Prostate gland (tissue), 2 donors: ENCODE results near the gene PTGES.
"Not testable (repeated sequence)": the region's sequence is repeated elsewhere in the genome, so short reads cannot be mapped to it uniquely, and the experiment has no call there.

Experiments
- CTCF ChIP-seq, 4 experiments: fragments of 200-600 bp in 2 of 4; fragments of 450-650 bp in 2 of 4; sonication (generic) in 2 of 4; IDR thresholded peaks; 1 replicate in 3 of 4; 2 replicates in 1 of 4; pipeline ENCODE4 v1.5.1; 2016 to 2019; ENCODE audit warnings: antibody characterized with exemption in 4 of 4, mild to moderate bottlenecking in 2 of 4, moderate library complexity in 2 of 4
- POLR2AphosphoS5 ChIP-seq: sonication (generic); formaldehyde crosslinking; IDR thresholded peaks from one replicate; pipeline ENCODE4 v1.6.1; 2017; ENCODE audit warnings: antibody characterized with exemption

- not testable (repeated sequence) for TF ChIP-seq CTCF (IDR thresholded peaks at IDR 0.05); POLR2AphosphoS5
Measured at GRCh38 chr9:129749052-129749451, 3.8 kb downstream of the PTGES start.
